A673 (cell line): ENCODE data around the gene MYO18A. TPM values are rescaled to one million over a fixed set of nuclear protein-coding genes. Genes with fewer than 3 reads are reported as not detected.

Source experiments
- BruUV-seq: library from RNA; stranded (reverse); fragments of 400-500 nt; replicated peaks from 2 replicates; lab custom pipeline; 2021; lab: Mats Ljungman, UMichigan
- CTCF ChIA-PET: fragments of 300-600 bp; sonication (Branson Sonifier 250); formaldehyde crosslinking; loops from one replicate; lab custom pipeline; 2022; ENCODE audit warnings: antibody characterized with exemption; lab: Charles Lee
- POLR2A ChIA-PET: fragments of 300-600 bp; sonication (Branson Sonifier 250); formaldehyde crosslinking; loops from one replicate; lab custom pipeline; 2022; ENCODE audit warnings: antibody characterized with exemption; ENCODE audit not compliant: low non-redundant PET; lab: Charles Lee
- DNase-seq: peaks from one replicate; pipeline ENCODE4 v3.0.0-alpha.2; 2015; ENCODE audit warnings: low spot score
- H3K27ac ChIP-seq: fragments of 200-600 bp; sonication (generic); 2 replicates; pipeline ENCODE4 v1.5.1; 2016; ENCODE audit warnings: mixed run types, low read depth, mild to moderate bottlenecking, mixed read lengths, antibody characterized with exemption, low read length; ENCODE audit not compliant: poor library complexity, severe bottlenecking
- H3K27me3 ChIP-seq: fragments of 200-600 bp; sonication (generic); replicated peaks from 2 replicates; pipeline ENCODE4 v1.6.1; 2017; ENCODE audit warnings: mixed run types, low read depth, mild to moderate bottlenecking, mixed read lengths, antibody characterized with exemption, low read length; ENCODE audit not compliant: insufficient read depth, poor library complexity
- H3K36me3 ChIP-seq: fragments of 200-600 bp; sonication (generic); 2 replicates; pipeline ENCODE4 v1.6.1; 2016; ENCODE audit warnings: mixed run types, mild to moderate bottlenecking, mixed read lengths, antibody characterized with exemption, low read length; ENCODE audit not compliant: insufficient read depth, poor library complexity, severe bottlenecking
- H3K4me1 ChIP-seq: fragments of 200-600 bp; sonication (generic); 2 replicates; pipeline ENCODE4 v1.6.1; 2017; ENCODE audit warnings: mixed run types, mild to moderate bottlenecking, mixed read lengths, antibody characterized with exemption, low read length; ENCODE audit not compliant: insufficient read depth, poor library complexity, severe bottlenecking
- H3K4me3 ChIP-seq: fragments of 200-600 bp; sonication (generic); 2 replicates; pipeline ENCODE4 v1.5.1; 2016; ENCODE audit warnings: low read depth, mixed run types, mild to moderate bottlenecking, mixed read lengths, low read length; ENCODE audit not compliant: poor library complexity, severe bottlenecking
- H3K9me3 ChIP-seq: fragments of 200-600 bp; sonication (generic); 2 replicates; pipeline ENCODE4 v1.6.1; 2016; ENCODE audit warnings: mixed run types, low read depth, mild to moderate bottlenecking, mixed read lengths, antibody characterized with exemption, low read length; ENCODE audit not compliant: poor library complexity, severe bottlenecking
- EZH2 ChIP-seq: fragments of 200-600 bp; sonication (generic); IDR thresholded peaks from 2 replicates; pipeline ENCODE4 v1.6.1; 2017; ENCODE audit warnings: borderline replicate concordance, low read depth, mild to moderate bottlenecking, mixed read lengths, antibody characterized with exemption, low read length; ENCODE audit not compliant: poor library complexity, severe bottlenecking
- intact Hi-C: fragments of 100-400 bp; cut with micrococcal nuclease; formaldehyde crosslinking; loops from one replicate; pipeline ENCODE4 v1.10.0; 2022; ENCODE audit not compliant: unreplicated experiment
- total RNA-seq: library from RNA; stranded (reverse); gene quantifications from 2 replicates; pipeline ENCODE4 v1.2.3, GENCODE V29; 2021
- TF ChIP-seq, protein P1 (sequence below): fragments of 300-800, 200-600 bp; sonication (generic); conservative IDR thresholded peaks from 2 replicates; pipeline ENCODE4 v1.5.1; 2017; ENCODE audit warnings: low read depth, mild to moderate bottlenecking, antibody characterized with exemption, low read length, moderate library complexity, mixed read lengths

MYO18A gene
- total RNA-seq, 1 experiment from 2014 or later: 26.6 TPM

DNA sequence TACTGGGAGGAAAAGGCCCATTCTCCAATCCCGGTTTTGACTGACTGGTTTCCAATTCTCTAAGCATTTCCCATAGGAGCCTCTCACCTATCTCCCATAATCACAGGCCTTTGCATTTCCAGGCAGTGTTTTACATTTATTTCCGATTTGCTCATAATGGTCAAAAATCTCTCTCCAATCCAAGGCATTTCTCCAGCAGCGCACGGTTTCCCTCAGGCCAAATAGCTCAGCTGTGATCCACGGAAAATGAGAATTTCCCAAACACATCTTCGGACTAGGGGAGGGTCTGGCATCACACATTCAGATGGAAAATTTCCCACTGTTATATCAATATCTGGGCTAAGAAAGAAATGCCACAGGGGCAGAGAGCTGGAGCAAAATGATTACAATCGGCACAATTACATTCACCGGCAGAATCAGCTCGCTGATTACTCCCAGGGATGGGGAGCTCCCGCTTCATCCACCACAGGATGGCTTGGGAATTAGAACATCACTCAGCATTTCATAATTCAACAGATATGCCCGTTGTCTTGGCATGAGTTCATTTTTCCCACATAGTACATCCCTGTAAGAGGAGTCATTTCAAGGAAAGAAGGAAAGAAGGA is 130.6 kb downstream of the MYO18A start:
- intact Hi-C loops: no loop called here

DNA sequence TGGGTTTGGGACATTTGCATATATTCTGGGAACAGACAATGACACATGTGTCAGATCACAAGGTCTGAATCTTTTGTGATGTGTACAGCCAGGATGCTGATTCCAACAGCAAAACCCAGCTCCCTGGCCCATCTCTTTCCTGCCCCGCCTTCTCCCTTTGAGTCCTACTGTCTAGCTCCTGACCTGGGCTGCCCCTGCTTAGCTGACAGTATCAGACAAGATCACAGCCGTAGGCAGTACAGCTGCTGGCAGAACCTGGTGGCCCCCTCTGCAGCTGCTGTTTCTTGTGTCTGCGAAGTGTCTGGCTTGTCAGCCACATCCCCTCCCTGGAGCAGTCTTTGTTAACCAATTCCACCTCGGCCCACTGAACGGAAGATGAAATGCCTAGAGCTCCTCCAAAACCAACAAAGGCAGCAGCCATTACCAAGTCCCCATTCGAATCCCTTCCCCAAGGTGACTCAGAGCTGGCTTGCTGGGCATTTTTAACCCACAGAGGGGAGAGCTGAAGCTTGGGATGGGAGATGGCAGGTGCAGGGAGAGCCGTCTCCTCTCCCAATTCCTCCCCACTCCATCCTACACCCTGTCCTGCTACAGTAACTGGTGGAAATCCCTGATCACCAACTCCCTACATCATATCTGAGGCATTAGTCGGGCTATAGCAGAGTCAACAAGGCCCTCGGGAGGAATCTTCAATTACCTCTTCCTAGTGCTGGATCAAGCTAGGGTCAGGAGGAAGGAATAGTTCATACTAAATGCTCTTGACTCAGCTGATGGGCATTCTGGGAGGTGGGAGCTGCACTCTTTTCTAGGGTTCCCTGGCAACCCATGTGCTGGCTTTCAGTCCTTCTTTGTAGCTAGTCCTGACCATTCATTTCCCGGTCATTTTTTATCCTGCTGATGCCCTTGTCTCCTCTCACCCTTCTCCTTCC is 131.5 kb downstream of the MYO18A start:
- DNase-seq: no peak
- intact Hi-C loops: no loop called here
- H3K36me3 ChIP-seq: no peaks in the 10 kb centered on the region
- ChIA-PET POLR2A (no interaction called here), CTCF (interaction anchor here (0.5 kb wide), 1 partner anchor 321 kb away, joined by 6 read pairs; no protein-coding TSS in a partner anchor)
- no TSS peak for BruUV-seq
- TF ChIP-seq EZH2: no peak
- TF ChIP-seq, protein P1, sequence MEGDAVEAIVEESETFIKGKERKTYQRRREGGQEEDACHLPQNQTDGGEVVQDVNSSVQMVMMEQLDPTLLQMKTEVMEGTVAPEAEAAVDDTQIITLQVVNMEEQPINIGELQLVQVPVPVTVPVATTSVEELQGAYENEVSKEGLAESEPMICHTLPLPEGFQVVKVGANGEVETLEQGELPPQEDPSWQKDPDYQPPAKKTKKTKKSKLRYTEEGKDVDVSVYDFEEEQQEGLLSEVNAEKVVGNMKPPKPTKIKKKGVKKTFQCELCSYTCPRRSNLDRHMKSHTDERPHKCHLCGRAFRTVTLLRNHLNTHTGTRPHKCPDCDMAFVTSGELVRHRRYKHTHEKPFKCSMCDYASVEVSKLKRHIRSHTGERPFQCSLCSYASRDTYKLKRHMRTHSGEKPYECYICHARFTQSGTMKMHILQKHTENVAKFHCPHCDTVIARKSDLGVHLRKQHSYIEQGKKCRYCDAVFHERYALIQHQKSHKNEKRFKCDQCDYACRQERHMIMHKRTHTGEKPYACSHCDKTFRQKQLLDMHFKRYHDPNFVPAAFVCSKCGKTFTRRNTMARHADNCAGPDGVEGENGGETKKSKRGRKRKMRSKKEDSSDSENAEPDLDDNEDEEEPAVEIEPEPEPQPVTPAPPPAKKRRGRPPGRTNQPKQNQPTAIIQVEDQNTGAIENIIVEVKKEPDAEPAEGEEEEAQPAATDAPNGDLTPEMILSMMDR: no peak
- no peak overlapping the region for H3K4me3 ChIP-seq
- H3K27ac ChIP-seq: no peak overlapping the region
- H3K4me1 ChIP-seq: peaks cover 34% of the 10 kb centered on the region
- no peaks in the 10 kb centered on the region for H3K9me3 ChIP-seq
- H3K27me3 ChIP-seq: no peaks in the 10 kb centered on the region

More for the DNA sequence above, 130.6 kb downstream of the MYO18A start:
- no TSS peak for BruUV-seq
- no peak overlapping the region for H3K4me3 ChIP-seq
- no peaks in the 10 kb centered on the region for H3K9me3 ChIP-seq
- no peaks in the 10 kb centered on the region for H3K36me3 ChIP-seq
- TF ChIP-seq, protein P1: no peak
- no peak for TF ChIP-seq EZH2
- no peaks in the 10 kb centered on the region for H3K27me3 ChIP-seq
- ChIA-PET CTCF (no interaction called here), POLR2A (no interaction called here)
- H3K4me1 ChIP-seq: peaks cover 25% of the 10 kb centered on the region
- DNase-seq: no peak
- no peak overlapping the region for H3K27ac ChIP-seq

DNA sequence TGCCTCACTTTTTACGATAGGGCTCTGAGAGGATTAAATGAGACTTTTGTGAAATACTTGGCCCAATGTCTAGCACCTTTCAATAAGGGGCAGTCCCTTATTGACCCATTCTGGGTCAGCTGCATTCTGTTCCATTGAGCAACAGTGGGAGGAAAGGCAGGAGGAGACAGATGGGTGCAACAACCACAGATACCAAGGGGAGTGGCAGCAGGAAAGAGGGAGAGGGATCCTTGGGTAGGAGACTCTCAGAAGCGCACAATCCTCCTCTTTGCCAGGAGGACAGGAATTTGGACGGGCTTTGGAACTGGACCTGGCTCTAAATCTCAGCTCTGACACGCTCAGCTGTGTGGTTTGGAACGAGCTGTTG is 133.7 kb downstream of the MYO18A start:
- intact Hi-C loops: no loop called here
- no TSS peak for BruUV-seq
- no peaks in the 10 kb centered on the region for H3K36me3 ChIP-seq
- H3K27me3 ChIP-seq: no peaks in the 10 kb centered on the region
- no peaks in the 10 kb centered on the region for H3K9me3 ChIP-seq
- peaks cover 49% of the 10 kb centered on the region for H3K4me1 ChIP-seq
- H3K4me3 ChIP-seq: no peak overlapping the region
- no peak for DNase-seq
- POLR2A ChIA-PET: no interaction called here
- TF ChIP-seq, protein P1: no peak
- TF ChIP-seq EZH2: no peak
- no peak overlapping the region for H3K27ac ChIP-seq
- CTCF ChIA-PET: no interaction called here
